IPS-18c (cell line): Measurements from ENCODE around the gene PDE4B.

Experiments
- H3K4me3 ChIP-seq: 2 replicates; pipeline ENCODE4 v1.7.0; 2013; ENCODE audit warnings: low read depth, mild to moderate bottlenecking, low read length, moderate library complexity; ENCODE audit not compliant: insufficient read depth
- H3K9me3 ChIP-seq: one replicate; pipeline ENCODE4 v1.6.1; 2013; ENCODE audit warnings: mild to moderate bottlenecking, low read length, moderate library complexity; ENCODE audit not compliant: control insufficient read depth, insufficient read depth

Gene PDE4B

DNA sequence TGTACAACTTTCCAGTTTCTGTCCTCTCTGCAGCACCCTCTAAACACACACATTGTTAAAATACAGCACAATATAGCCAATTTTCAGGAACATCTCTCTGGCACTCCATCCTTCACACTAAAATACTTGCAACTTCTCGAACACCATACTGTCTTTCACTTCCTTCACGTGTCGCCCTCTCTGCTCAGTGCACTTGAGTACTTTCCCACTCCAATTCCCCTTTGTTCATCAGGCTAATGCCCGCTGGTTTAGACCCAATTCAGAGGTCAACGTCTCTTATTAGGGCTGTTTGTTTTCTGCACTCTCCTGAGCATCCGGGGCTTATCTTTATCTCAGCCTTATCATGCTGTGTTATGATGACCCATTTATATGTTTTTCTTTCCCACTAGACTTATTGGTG, 503.1 kb downstream of the PDE4B start:
- H3K4me3 ChIP-seq, result no peak overlapping the region
- H3K9me3 ChIP-seq, result peaks cover 2% of the 10 kb centered on the region

DNA sequence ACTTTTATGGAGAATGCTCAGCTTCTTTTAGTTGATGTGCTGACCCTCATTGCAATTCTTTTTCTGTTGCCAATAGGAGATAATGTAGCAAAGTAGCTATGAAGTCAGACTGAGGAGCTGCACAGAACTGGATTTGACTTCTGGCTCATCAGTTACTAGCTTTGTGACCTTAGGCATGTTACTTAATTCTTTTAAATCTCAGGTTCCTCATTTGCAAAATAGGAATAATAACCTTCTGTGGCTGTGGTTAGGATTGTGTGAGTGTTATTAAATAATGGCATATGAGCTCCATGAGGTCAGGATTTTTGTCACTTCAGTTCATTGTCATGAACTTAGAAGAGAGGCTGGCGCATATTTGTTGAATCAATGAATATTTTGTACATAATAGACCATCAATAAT, 503.7 kb downstream of the PDE4B start:
- peaks cover 2% of the 10 kb centered on the region for H3K9me3 ChIP-seq
- H3K4me3 ChIP-seq, result no peak overlapping the region

DNA sequence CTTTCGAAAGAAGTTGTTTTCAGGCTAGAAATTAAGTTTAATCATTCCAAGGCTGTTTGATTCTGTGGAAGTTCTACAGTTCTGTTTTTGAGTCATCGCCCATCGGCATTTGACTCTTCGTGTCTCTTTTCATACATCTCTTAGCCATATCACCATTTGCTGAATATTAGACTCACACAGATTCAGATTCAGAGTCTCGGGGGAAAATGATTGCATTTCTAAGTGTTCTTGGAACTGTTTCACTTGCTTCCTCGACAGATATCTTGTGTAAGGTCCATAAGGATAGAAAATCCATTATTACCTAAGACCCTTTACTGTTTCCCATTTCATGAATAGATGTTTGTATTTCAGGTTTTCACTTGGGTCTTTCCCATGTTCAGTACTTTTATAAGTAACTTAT, 504.3 kb downstream of the PDE4B start:
- Histone ChIP-seq H3K9me3 (peaks cover 2% of the 10 kb centered on the region), H3K4me3 (no peak overlapping the region)

DNA sequence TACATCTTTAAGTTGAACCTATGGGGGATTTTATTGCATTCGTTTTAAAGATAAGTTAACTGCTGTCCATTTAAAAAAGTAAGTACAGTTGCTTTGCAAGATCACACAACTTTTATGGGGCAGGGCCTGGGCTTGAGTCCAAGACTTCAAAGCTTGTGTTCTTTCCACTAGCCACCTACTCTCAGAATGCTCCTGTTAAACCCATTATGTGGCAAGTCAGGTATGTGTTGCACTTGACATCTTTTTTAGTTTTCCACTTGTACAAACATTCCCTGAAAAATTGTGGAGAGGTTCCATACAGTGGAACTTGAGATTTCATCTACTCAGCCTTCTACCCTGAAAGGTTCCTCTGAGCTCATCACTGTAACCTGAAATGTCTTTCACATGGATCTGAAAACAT, 505.8 kb downstream of the PDE4B start:
- Histone ChIP-seq H3K4me3 (no peak overlapping the region), H3K9me3 (peaks cover 5% of the 10 kb centered on the region)

DNA sequence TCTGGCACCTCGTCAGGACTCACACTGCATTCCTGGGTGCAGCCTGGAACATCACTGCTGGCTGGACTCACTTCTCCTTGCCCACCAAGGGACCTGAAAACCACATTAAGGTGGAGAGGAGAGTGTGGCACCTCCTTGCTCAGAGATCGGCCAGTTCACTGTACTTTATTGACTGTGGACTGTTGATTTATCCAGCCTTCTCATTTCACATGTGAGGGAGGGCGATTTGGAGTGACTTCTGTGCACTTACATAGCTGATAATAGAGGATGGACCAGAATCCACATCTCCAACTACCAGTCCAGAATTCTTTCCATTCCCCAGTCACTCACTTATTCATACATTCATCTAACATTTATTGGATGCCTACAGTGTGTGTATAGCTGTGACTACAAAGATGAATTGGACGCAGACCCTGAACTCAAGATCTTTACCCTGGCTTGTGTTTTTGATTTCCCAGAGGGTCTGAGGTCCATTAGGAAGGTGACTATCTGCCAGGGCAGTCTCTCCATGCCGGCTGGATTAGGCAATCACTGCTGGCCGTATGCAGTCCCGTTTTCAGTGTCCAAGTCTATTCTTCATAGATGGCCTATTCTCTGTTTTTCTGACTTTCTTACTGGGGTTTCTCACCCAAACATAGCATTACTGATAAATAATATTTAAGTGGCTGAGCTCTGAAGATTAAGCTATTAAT, 507.7 kb downstream of the PDE4B start:
- Histone ChIP-seq H3K9me3 (peaks cover 5% of the 10 kb centered on the region), H3K4me3 (no peak overlapping the region)

DNA sequence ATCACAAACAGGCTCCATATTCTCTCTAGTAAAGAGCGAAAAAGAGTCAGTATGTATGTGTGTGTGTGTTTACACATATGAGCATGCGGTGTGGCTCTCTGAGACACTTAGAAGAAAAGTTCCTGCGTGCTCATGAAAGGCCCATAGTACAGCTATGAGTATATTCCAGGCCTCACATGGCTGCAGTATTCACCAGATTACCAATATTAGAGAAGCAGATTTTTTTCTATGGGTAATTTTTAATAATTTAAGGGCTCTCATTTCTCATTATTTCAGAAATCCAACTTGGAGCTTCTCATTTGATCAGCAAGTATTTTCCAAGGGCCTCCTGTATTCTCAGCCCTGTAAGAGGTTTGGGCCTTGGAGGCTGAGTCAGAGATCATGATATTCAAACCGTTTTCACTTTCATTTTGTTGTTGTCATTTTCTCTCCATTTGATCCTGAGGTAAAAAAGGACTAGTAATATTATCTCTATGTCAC, 508.3 kb downstream of the PDE4B start:
- no peak overlapping the region for H3K4me3 ChIP-seq
- peaks cover 5% of the 10 kb centered on the region for H3K9me3 ChIP-seq

DNA sequence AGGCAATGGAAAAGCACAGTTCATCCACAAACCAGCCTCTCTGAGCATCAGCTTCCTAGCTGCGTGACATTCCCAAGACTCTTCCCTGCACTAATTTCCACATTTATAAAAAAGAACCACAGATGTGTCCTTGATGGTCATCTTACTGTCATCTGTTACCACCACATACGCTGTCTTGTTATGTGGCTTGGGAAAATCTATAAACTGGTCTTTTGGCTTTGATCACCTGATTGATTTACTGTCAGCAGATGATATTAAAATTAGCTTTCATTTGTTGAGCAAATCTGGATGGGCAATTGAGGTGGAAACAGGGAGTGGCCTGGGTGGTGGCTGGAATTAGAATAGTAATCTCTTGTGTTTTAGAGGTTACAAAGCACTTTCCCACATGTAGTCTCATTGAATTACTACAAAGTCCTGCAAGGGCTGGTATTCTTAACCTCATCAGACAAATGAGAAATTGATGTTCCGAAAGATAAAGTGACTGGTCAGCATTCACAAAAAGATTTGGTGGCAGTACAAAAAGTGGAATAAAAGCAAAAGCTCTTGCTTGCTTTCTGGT, 509.6 kb downstream of the PDE4B start:
- Histone ChIP-seq H3K4me3 (no peak overlapping the region), H3K9me3 (peaks cover 3% of the 10 kb centered on the region)

DNA sequence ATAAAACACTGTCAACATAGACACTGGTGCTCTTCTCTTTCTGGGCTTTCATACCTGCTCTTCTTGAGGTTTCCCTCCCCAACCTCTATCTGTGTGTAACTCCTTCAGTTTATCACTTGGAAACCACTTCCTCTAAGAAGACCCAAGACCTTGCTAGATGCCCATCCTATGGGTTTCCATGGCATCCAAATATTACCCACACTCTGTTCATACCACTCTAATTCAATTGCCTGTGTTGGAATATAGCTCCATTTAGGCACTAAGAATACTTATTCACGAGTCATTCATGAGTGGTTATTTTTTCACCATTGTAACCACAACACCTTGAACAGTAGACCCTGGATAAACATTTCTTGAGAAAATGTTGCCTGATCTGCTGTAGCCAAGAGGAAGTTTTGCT, 510.1 kb downstream of the PDE4B start:
- Histone ChIP-seq H3K9me3 (peaks cover 3% of the 10 kb centered on the region), H3K4me3 (no peak overlapping the region)

DNA sequence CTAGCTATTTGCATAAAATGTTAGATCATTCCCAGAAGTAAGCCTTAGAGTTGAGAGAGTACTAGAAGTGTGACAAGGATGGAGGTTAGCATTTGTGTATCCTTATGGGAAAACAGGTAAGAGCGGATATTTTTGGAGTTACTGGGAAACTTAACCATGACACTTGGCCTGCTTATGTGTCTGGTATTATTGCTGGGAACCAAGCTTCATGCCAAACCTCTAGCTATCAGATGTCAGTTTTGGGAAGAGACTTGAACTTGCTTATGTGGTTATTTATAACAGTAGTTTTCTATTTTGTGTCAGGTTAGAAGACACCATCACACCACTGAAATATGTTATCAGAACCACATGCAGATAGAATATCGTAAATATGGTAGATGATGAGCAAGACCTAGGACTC, 511.0 kb downstream of the PDE4B start:
- H3K9me3 ChIP-seq, result peaks cover 3% of the 10 kb centered on the region
- no peak overlapping the region for H3K4me3 ChIP-seq

DNA sequence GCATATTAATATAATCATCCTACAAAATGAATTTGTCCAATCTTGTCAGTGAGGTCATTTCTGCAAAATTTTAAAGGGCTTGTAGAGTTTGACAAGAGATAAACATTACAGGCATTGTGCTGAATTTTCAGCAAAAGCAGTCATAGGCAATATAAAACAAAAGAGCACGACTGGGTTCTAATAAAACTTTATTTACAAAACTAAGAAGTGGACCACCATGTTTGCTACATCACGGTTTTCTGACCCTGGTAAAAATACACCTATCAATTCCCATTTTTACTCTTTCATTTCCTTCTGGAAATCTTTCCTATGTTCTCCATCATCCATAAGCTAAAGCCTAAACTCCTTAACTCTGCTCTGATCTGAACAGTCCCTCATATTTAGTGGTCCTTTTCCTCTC, 511.4 kb downstream of the PDE4B start:
- Histone ChIP-seq H3K9me3 (peaks cover 3% of the 10 kb centered on the region), H3K4me3 (no peak overlapping the region)

DNA sequence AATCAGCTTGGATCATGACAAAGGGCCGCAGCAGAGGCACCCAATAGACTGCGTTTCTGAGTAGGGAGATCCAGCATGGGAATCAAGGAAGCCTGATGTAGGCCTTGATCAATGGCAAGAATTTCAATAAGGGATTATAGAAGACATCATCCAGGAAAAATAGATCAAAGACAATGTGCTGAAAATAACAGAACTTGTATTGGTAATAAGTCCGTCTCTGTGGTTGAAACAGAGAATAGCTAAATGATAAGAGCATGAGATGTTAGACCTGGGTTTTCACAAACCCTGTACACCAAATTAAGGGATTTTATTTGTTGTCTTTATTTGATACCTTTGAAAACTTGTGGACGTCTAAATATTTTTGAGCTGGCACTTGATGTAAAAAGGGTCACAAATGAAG, 513.2 kb downstream of the PDE4B start:
- Histone ChIP-seq H3K4me3 (no peak overlapping the region), H3K9me3 (peaks cover 3% of the 10 kb centered on the region)

DNA sequence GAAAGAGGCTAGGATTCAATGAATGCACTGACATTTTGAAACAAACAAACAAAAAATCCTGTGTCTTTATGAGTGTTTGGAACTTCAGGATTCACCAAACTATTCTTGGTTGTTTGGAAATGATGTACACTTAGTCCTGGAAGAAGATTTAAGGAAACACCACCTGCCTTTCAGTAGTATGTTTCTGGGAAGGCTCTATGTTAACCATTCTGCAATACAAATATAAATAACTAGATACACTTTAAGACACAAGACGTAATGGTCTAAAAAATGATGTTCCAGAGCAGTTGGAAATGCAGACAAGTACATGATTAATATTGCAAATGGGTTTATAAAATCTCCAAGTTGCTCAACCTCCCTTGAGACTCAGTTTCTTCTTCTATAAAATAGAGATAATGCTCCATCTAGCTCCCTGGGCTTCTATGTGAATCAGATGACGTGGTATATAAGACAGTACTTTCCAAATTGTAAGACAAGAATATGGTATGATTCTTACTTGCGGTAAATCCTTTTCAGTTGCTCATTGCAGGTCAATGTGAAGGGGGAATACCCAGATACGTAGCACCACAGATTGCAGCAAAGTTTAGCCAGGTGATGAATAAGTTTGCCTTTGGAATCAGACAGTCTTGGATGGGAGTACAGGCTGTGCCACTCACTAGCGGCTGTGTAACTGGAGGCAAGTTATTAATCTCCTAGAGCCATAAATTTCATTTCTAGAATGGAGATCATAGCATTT, 516.5 kb downstream of the PDE4B start:
- no peaks in the 10 kb centered on the region for H3K9me3 ChIP-seq
- H3K4me3 ChIP-seq, result no peak overlapping the region

DNA sequence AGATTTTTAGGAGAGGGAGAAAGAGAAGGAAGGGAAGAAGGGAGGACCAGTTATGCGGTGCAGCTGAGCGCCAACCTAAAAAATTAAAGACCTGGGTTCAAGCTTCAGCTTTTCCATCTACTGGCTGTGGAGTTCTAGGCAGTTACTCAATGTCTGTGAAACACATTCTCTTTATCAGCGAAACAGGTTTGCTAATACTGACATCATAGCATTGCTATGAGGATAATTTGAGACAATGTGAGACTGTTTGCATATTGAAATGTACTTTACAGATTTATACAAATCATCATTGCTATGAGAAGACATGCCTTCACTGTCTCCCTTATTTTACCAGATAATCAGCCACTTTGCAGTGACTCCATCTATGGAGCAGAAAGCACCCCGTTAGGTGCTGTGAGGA, 518.4 kb downstream of the PDE4B start:
- Histone ChIP-seq H3K9me3 (no peaks in the 10 kb centered on the region), H3K4me3 (no peak overlapping the region)

DNA sequence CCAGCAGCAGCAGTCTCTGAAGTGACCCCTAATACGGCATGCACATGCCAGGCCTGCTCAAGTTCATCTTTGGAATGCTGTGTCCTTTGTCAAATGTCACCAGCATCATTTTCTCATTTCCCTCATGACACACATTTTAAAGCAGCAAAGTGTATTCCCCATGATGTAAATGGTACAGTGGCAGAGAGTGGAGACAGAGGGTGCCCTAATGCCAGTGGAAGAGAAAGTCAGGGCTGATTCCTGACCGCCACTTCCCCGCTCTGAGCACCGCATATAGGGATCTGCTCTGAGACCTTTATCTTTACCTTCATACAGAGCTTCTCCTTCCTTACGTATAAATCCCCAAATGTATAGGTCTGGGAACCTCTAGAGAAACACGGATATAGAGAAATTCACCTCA, 518.9 kb downstream of the PDE4B start:
- Histone ChIP-seq H3K4me3 (no peak overlapping the region), H3K9me3 (no peaks in the 10 kb centered on the region)

DNA sequence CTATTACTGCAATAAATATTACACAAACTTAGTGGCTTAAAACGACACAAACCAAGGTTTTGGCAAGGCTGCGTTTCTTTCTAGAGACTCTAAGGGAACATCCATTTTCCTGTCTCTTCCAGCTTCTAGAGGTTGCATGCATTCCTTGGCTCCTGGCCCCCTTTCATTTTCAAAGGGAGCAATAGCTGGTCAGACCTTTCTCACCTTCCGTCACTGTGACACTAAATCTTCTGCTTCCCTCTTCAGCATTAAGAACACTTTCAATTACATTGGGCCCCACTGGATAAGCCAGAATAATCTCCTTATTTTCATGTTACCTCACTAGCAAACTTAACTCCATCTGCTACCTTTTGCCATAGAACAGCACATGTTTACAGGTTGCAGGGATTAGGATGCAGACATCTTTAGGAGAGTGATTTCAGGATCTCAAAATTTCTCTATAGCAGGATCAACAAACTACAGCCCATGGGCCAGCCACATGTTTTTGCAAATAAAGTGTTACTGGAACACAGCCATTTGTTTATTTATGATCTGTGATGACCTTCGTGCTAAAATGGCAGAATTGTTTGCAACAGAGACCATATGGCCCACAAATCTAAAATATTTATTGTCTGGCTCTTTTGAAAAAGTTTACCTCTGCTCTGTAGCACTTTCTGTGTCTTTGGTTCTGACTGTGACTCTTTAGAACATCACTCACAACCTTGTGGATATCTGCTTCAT, 519.7 kb downstream of the PDE4B start:
- Histone ChIP-seq H3K9me3 (no peaks in the 10 kb centered on the region), H3K4me3 (no peak overlapping the region)

DNA sequence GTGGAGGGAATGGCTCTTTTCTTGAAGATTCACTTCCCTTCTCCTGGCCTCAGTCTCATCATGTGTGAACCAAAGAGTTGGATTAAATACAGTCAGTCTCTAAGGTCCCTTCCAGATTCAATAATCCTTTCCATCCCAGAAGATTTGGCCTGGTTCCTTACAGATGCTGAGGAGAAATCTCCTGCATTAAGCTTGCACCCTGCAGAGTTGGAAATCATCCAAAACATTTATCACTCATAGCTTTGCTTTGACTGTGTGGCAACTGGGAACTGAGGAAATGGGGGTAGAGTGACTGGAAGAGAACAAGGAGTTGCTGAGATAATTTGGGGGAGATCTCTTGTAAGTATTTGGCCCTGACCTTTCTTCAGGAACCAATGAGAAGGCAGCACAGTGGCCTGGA, 520.7 kb downstream of the PDE4B start:
- Histone ChIP-seq H3K9me3 (no peaks in the 10 kb centered on the region), H3K4me3 (no peak overlapping the region)

DNA sequence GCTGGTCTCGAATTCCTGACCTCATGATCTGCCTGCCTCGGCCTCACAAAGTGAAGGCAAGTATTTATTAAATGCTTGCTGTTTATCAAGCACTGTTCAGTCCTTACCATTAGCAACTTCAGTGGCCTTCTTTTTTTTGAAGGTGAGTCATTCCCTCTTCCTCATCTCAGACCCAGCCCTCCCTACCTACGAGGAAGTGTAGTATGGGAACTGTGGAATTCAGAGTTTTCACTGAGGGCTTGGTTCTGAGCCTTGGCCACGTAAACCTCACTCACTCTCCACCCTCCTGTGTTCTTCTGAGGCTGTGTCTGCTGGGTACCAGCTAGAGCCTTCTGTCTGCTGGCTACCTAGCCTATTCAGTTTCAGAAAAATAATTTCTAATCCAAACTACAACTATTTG, 523.0 kb downstream of the PDE4B start:
- Histone ChIP-seq H3K9me3 (no peaks in the 10 kb centered on the region), H3K4me3 (no peak overlapping the region)
